ENCODE measurements around the gene MDFI. TPM values are rescaled to one million over a fixed set of nuclear protein-coding genes. Genes with fewer than 3 reads are reported as not detected.

The MDFI gene
- polyA plus RNA-seq, 10 donors, result 31.7 to 71.3 (median 48.7) TPM

DNA sequence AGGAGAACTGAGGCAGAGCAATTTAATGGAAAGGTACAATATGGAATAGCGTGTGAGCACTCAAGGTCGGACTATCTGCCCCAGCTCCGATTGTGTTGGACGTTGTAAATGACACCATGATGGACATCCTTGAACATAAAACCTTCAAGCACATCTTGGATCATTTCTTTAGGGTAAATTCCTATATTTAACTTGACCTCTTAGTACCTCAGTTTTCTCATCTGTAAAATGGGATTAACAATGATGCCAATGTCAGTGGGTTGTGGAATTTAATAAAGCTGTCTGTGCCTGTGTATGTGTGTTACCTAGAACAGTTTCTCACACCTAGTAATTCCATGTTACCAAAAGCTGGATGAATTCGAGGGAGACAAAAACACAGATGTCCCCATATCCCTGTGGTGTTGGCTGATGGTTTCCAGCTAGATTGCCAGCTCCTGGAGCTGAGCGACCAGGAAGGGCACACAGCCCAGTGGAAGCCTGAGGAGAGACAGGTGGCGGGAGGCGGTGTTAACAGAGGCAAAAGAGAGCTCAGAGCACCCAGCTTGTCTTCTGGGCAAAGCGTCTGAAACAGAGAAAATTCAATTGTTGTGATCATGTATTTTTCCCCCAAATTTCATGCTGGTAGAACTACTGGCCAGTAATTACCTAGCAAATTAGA lies 32.6 kb downstream of the MDFI start:
- no peak for DNase-seq

DNA sequence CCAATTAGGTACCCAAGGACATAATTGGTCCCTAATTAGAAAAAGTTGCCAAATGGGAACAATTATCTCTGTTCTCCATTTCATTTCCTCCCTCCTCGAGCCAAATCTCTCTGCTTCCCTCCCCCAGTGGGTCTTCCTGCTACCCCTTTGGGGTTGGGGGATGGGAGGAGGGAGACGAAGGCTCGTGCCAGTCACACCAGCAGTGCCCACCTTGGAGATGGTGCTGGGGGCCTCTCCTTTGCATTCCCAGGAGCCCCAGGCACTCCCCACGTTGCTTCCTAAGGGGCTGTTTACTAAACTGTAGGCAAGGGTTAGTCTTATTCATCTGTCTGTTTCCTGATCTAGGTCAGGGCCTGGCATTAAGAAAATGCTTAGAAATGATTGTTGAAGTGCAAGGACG lies 33.1 kb downstream of the MDFI start:
- DNase-seq, result no peak

DNA sequence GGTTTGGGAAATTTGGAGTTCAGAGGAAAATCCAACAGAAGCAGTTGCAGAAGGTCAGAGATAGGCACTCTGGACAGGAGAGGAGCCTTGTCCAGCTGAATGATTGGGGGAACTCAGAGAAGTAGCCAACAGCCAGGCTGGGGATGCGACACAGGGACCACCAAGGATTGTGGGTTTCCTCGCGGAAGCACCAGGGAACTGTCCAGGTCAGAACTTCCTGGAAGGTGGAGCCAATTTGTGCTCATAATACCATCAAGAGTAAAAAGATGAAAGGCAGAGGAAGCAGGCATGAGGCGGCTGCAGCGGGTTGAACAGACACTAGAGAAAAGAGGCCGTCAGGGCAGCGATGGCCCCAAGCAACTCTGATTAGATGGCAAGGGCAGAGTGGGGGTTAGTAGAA lies 33.7 kb downstream of the MDFI start:
- no peak for DNase-seq

DNA sequence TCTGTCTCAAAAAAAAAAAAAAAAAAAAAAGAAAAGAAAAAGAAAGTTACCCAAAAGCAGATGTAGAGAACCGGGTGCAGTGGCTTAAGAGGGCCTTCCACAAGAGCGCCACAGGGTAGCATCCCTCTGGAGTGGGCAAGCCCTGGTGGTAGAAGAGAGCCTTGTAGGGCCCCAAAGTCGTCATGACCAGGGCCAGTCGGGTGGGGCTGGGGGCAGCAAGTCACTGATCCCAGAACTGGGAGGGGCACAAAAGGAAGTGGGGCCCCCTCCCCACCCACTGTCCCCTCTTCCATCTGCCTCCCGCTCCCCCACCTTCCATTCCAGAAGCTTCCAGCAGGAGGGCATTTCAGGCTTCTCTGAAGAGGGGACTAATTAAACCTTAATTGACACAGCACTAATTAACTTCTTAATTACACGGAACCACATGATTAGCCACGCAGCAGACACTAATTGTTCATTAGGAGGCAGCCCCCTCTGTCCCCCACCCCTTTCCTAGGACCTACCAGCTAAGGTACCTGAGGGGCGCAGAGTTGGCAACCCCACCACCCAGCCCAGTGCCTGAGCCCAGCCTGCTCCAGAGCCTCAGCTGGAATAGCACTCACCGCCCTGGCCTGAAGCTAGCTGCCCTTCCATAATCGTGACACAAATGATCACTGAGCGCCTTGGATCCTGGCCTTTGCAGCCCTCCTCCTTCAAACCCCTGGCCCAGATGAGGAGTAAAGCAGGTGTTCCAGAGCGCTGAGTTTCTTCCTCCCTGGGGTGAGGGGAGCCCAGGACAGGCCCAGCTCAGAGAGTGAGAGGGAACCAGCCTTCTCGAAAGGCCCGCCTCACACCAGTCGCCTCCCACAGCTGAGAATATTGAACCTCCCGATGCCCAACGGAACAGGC lies 34.8 kb downstream of the MDFI start:
- DNase-seq, result no peak

- no peak for DNase-seq
Measured at GRCh38 chr6:41673704-41674000, 35.4 kb downstream of the MDFI start.

DNA sequence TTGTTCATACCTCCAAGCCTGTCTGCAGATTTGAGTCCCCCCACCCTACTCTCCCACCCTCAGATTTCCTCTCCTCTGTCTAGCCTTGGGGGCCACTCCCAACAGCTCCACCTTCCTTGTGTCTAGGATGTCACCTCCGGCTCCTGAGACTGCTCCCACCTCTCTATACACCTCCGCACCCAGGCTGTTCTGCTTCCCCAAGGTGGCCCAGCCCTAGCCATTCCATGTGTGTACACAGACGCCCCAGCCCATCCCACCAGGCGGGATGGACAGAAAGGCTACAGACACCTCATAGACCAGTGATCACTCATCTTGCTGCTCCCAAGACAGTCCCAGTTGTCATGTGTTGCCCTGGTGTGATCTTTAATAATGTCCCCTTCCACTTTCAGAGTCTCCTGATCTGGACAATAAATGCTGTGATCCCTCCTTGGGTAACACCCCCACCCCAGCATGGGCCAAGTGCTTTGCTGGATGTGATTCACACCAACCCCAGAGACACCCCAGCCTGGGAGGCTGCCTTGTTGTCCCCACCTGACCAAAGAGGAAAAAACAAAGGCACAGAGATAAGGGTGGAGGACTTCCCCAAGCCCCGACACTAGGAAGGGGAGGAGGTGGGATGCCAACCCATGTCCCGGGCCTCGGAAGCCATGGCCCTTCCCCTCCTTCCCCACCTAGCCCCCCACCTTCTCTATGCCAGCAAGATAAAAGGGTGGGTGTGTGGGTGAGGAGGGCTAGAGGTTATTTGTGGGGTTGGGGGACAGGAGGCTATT lies 36.1 kb downstream of the MDFI start:
- DNase-seq, result no peak

GRCh38 chr6:41675176-41675775 lies 37.0 kb downstream of the MDFI start:
- peak in 1 of 3 donors; percentile 67 for DNase-seq

- DNase-seq, result no peak
Measured at GRCh38 chr6:41675992-41676391, 37.7 kb downstream of the MDFI start.

GRCh38 chr6:41676431-41676830 lies 38.2 kb downstream of the MDFI start:
- no peak for DNase-seq

- DNase-seq, result no peak
Measured at GRCh38 chr6:41677124-41677921, 39.1 kb downstream of the MDFI start.

- no peak for DNase-seq
Measured at GRCh38 chr6:41678511-41679084, 40.3 kb downstream of the MDFI start.

- DNase-seq, result no peak
Measured at GRCh38 chr6:41679696-41680095, 41.4 kb downstream of the MDFI start.

DNA sequence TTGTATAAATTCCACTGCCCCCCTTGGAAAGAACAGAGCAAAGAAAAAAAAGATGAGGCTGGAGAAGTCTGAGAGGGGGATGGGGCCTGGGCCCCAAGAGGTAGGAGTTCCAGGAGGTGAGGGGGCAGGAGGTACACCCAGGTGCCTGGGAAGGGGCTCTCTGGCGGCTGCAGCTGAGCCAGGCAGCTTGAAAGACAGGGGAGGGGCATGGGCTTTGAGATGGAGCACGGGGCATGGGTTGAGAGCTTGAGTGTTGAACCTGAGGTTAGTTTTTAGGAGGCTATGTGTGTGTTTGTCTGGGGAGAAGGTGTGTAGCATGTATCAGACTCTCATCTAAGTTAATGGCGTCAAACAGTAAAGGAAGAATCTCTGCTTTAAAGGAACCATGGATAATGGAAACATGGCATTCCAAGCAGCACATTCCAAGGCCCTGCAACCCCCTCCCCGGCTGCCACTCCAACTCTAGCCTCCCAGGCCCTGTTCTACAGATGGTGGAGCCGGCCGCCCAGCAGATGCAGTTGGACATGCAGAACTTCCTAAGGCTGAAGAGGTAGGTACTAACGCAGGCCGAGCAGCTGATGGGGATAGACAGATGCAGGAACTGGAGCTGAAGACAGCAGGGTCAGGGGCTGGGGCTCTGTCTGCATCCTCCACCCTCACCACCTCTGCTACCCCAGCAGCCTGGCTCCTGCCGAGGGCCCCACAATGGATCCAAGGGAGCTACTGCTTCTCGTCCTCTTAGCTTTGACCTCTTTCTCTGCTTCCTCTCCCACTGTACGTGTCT lies 42.1 kb downstream of the MDFI start:
- no peak for DNase-seq

DNA sequence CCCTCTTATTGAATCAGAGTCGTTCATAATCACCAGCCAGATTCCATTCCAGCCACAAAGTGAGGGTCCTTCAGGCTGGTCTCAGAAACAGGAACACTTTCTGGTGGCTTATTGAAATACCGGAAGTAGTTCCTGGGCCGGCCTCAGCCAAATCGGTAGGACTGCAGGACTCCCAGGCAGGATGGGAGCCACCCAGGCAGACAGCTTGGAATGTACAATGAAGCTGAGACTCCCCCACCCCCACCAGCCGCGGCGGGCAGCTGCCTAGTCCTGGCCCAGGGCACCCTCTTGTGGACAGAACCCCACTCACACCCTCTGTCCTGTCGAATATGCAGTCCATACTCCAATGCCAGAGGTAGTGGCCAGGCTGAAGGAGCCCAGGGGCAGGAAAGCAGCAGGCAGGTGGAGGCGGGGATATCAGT lies 43.8 kb downstream of the MDFI start:
- peak; percentile 88 to 95 (median 91) for DNase-seq

DNA sequence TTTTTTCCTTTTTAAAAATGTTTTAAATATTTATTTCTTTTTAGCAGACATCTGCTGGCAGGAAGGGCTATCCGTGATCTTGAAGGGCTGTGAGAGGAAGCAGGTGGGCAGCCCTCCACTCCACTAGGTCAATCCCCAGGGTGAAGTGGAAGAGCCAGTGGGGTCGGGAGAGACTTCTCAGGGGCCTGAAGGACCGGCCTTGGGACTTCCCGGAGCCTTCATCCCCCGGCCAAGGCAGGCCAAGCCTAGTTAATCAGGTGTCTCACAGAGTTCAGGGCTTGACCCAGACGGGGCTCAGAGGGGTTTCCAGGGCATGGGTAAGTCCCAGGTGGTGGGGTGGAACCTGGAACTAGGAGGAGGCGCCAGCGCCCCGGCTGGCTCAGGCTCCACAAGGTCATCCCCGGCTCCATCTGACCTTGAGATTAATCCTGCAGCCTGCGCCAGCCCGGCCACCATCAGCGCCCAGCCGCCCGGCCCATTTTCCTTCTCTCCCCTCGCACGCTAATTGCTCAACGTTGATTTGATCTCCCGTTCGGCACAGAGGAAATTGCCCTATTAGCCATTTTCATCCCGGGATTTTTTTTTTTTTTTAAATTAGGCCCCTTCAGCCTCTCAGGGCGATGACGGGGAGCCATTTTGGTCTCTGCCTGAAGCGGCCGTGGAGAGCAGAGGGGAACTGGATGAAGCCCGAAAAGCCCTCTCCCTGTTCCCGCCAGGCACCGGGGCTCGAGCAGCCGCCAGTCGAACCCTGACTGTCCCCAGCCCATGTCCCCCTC lies 44.4 kb downstream of the MDFI start:
- peak in 1 of 3 donors; percentile 51 for DNase-seq

- no peak for DNase-seq
Measured at GRCh38 chr6:41683273-41683522, 44.9 kb downstream of the MDFI start.

DNA sequence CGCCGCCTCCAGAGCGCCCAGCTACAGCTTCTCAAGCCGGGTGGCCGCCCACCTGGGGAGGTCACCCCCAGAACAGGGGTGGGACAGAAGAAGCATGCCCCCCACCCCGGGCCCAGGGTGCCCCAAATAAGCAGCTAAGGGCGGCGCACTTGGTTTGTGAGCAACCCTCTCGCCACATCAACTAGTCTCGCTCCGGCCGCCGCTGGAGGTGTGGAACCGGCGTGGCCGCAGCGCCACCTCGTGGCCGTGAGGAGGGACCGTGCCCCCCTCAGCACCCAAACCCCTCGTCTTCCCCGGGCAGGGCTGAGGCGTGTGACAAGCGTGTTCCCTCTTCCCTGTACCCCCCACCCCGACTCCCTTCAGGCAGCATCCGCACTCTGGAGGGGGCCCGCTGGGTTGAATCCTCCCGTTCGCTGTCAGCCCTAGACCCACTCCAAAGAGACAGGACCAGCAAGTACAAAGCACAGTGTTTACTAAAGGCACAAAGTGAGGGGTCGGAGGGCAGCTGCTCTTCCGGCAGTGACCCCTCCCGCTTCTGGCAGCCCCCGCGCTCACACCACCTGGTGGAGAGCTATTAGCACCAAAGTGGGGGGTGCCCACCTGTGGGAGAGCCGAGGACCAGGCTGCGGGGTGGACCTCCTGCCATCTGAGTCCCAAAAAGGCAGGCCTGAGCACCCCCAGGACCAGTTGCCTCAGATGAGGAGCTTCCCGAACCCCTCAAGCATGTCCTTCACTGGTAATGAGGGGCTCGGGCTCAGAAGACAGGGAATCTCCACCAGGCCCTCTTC lies 45.4 kb downstream of the MDFI start:
- peak; percentile 76 to 93 (median 89) for DNase-seq

DNA sequence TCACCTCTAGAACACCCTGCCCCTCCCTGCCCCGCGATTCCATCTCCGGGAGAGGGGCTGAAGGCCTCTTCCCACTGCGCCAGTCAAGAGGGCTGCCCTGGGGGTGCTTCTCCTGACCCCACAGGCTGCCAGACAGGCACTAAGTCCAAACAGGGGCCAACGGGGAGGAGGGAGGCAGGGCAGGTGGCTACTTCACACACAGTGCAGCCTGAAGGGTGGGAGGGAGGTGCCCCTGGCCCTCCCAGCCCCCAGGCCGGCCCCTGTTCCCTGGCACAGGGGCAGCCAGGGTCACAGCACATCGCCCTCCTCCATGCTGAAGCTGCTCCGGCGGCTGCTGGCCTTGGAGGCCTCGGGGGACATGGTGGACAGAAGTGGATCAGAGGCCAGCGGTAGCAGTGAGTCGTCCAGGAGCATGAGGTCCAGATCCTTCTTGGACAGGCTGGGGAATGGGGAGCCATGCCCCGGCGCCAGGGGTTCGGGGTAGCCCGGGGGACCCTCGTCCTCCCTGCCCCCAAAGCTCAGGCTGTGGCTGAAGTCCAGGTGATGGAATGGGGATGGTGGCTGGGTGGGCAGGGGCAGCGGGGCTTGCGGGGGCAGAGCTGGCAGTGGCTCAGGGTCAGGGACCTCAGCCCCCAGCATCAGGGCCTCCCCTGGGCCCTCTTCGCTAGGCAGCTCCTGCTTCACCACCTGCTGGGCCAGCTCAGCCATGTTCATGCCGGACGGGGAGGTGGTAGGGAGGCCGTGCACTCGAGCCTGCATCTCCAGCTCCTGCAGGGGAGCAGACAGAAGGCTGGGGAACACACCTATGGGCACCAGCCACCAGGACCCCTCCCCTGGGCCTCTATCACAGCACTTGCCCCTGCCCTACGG lies 46.3 kb downstream of the MDFI start:
- no peak for DNase-seq
